Stimulated activated CD4-positive, alpha-beta T cell treated with anti-CD3 and anti-CD28 coated beads, Interleukin-4, amount 100 ng/mL, for 1 hour (primary cell): ENCODE results near the gene SYT8.
"Not testable (repeated sequence)": the region's sequence is repeated elsewhere in the genome, so short reads cannot be mapped to it uniquely, and the experiment has no call there.

Source experiments
- DNase-seq: peaks from one replicate; pipeline ENCODE4 v3.0.0-alpha.2; 2020

SYT8 gene

DNA sequence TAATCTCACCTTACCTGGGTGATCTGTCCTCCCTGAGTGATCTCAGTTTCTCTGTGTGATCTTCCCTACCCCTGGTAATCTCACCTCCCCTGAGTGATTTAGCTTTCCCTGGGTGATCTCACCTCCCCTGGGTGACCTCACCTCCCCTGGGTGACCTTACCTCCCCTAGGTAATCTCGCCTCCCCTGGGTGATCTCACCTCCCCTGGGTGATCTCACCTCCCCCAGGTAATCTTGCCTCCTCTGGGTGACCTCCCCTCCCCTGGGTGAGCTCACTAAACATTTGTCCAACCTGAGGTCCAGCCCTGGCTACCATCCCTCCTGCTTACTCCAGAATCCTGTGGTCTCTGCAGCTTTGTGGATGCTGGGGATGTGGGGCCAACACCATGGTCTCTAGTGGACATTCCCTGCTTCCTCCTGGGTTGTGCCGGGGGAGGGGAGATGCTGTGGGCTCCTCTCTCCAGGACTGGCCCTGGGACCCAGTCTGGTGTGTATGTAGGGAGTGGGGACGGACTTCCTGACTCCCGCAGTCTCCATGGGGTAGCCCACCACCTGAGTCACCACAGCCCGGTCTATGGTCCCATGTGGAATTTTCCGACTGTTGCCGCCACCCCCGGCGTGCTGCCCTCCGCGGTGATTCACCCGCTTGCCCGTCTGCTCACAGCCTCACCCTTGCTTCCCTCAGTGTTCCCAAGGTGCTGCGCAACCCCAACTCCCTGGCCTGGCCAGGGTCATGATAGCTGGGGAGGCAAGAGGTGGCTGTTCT, 28.0 kb downstream of the SYT8 start:
- DNase-seq, result no peak

DNA sequence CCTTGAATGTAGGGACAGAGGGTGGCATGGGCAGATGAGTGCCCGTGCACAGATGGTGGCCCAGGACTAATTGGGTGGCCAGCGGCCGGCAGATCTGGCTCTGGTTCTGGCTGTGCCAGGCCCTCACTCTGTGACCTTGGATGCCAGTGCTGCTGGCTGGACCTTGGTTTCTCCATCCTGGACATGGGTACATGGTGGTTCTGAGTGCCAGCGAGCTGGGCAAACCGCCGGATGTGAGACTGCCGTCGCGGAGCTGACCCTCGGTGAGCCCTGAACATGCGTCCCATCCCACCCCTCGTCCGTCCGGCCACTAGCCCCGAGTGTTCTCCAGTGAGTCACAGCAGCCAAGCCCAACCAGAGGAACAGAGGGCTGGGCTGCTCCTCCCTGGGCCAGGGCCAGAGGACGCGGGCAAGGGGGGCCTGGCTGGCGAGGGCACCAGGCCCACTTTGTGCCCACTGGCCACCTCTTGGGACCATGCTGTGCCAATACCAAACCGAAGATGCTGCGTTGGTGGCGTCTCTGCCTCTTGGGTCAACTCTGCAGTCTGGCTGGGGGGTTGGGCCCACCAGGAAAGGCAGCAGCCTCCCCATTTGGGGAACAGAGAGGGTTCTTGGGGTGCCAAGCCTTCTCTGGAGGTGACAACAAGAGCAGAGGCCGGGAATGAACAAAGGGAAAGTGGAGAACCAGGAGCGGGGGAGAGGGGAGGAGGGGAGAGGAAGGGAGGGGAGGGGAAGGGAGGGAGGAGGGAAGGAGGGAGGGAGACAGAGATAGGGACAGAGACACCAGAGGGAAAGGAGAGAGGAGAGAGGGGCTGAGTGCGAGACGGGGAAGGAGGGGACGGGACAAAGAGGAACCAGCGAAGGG, 28.8 kb downstream of the SYT8 start:
- no peak for DNase-seq

DNA sequence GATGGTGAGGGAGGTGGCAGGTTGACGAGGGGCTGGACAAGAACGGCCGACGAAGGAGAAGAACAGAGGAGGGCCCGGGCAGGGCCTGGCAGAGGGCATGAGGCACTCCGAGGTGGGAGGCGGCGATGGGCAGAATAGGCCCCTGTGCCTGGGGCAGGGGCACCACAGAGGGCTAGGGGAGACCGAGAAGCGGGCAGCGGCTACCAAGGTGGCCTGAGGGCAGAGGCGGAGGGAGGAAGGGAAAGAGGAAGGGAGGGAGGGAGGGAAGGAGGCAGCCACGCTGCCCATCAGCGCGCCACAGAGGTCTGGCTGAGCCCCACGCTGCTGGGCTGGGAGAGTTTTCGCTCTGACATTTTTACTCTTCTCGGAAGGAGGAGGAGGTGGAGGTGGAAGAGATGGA, 29.4 kb downstream of the SYT8 start:
- no peak for DNase-seq

DNA sequence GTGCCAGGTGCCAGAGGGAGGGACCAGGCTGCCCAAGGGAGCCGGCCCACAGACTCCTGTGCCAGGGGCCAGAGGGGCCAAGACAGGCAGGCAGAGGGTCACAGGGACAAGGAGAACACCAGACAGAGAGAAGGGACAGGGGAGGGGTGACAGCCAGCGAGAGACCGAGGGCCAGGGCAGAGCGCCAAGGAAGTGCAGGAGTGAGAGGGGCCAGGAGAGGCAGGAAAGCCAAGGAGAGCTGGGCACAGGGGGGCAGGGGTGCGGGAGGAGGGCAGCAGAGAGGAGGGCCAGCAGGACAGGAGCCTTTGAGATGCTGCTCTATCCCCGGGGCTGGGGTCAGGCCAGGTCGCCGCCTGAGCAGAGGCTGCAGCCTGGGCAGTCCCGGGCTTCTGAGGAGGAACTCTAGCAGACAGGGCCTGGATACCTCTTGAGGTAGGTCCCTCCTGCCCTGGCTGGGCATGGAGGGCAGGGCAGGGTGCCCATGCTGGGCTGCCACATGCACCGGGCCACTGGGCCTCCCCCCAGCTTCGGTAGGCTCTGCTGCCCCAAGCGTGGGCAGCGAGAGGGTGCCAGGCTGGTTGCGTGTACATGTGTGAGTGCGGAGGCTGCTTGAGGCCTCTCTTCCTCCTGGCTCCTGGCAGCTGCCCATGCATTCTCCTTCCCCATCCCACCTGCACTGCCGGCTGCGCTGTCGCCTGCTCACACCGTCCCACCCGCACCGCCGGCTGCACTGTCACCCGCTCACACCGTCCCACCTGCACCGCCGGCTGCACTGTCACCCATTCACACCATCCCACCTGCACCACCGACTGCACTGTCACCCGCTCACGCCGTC, 30.3 kb downstream of the SYT8 start:
- DNase-seq, result no peak

DNA sequence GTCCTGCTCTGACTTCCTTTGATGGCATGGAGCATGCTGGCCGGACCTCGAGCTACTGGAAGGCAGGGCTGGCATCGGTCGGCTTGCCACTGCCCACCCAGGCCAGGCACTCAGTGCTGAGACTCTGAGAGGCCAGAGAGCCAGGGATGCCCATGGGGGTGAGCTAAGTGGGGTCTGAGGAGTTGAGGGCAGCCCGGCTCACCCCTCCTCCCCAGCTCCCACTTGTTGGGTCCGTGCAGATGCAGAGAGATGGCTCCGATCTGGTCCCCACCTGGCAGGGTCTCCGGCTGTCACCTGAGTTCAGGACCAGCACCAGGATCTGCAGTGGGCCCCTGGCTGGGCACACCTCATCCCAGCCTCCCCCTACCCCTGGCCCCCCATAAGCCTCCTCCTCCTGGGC, 31.4 kb downstream of the SYT8 start:
- no peak for DNase-seq

DNA sequence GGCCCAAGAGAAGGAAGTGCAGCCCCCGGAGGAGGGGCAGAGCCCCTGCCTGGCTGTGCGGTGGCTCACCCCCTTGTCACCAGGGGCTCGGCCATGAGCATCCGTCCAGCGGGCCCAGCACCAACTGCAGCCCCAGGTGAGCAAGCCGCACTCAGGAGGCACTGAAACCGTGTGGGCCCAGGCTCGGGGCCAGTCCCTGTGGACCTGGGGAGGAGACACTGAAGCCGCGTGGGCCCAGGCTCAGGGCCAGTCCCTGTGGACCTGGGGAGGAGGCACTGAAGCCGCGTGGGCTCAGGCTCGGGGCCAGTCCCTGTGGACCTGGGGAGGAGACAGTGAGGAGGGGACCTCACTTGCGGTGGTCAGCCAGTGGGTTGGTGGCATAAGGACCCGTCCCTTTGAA, 32.0 kb downstream of the SYT8 start:
- DNase-seq, result no peak

DNA sequence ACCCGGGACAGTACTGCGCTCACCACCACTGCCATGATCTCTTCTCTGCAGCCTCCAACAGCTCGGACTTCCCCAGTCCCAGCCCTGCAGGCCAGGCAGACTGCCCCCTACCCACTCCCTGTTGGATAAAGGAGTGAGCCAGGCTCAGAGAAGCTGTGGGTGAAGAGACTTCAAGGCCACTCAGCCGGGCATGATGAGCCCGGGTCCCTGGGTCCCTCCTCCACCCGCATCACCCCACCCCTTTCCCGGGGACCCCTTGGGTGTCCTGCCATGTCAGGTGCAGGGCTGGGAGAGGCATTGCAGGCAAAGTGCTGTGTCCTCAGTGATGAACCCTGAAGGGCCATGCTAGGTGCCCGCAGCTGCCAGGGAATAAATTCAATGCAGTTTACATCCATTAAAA, 32.6 kb downstream of the SYT8 start:
- DNase-seq, result no peak

DNA sequence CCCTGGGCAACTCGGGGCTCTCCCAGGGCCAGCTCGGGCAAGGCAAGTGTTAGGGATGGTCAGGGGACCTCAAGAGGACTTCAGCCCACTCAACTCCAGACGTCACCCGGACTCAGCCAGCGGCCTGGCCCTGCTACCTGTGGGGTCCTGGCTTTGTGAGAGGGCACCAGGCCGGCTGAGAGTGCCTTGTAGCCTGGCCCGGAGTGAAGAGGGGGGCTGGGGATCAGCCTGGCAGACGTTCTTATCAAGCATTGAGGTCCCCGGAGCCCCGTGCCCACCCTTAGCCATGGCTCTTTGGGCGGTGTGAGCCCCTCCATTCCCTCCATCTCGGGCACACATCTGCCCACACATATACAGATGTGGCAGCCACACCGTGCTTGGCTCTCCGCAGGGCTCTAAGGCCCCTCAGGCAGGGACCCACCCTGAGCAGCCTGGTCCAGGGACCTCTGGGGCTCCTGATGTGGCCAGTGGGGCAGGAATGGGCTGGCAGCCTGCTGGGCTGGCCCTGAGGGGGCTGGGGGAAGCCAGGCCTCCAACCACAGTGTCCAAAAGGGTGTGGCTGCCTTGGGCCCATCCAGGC, 33.4 kb downstream of the SYT8 start:
- no peak for DNase-seq

DNA sequence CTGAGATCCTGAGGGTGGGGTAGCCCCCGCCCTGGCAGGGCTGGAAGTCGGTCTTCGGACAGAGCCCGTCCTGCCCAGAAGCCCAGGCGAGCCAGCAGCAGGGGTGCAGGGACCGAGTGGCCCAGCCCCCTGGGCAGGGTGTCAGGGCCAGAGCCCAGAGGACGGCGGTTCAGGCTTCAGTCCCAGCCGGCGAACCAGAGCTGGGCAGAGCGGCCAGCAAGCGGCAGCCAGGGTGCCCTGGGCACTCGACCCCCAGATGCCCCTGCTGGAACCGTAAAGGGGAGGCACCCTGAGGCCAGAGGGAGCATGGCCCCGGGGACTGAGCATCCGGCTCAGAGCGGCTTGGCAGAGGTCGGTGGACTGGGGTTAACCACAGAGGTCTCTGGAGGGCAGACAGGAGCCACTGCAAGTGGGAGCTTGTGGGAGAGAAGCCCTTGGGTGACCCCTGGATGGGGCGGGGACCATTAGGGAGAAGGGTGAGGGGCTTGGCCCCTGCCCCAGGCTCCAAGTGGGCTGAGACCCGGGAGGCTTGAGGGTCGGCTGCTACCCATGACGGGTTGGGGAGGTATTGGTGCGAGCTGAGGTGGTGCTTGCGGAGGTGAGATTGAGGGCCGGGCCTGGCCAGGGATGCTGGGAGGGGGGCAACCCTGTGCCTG, 34.0 kb downstream of the SYT8 start:
- DNase-seq, result no peak

DNA sequence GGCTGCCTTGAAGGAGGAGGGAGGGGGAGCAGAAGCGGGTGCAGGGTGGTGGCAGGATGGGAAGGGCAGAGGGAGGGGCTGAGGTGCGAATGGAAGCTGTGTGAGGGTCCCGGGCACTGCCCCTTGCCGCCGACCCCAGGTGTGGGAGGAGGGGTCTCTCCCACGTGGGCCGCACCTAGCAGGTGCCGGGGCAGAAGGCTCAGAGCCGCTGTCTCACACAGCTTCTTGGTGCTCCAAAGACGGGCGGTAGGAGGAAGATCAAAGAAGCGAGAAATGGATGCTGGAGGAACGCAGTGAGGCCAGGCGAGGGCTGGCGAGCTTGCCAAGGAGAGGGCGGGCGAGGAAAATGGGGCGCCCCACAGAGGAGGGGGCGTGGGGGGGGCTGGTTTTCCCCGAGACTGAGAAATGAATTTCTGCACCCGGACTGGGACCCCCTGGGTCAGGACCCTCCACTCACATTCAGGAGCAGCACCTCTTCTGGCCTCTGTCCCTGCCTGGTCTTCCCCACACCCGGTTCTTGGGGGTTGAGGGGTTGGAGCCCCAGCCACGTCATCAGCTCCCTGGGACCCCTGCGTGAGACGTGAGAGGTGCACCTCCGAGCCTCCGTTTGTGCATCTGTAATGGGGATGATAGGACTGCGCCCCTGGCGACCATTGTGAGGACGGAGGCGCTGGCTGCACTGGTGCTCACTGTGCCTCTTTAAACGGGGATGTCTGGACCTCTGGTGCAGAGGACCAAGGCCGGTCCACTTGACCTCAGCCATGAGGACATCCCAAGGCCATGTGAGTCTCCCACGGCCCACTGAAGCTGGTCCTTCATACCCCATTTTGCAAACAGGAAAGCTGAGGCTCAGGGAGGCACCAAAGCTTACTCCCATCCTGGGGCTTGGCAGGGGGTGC, 34.9 kb downstream of the SYT8 start:
- DNase-seq, result no peak

DNA sequence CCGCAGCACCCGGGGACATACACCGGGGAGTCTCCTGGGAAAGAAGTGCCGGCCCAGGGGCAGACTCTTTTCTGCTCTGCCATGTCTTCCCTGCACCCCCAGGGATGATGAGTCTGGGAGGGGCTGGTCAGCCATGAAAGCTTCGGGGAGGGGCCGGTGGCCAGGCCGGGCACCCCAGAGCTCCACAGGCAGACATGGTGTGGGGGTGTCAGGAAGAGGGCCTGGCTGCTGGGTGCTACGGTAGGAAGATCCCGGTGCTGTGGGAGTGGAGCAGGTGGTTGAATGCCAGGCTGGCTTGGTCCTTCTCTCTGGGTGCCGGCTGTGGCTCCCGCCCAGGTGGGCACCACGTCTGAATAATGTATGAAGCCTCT, 35.5 kb downstream of the SYT8 start:
- no peak for DNase-seq

DNA sequence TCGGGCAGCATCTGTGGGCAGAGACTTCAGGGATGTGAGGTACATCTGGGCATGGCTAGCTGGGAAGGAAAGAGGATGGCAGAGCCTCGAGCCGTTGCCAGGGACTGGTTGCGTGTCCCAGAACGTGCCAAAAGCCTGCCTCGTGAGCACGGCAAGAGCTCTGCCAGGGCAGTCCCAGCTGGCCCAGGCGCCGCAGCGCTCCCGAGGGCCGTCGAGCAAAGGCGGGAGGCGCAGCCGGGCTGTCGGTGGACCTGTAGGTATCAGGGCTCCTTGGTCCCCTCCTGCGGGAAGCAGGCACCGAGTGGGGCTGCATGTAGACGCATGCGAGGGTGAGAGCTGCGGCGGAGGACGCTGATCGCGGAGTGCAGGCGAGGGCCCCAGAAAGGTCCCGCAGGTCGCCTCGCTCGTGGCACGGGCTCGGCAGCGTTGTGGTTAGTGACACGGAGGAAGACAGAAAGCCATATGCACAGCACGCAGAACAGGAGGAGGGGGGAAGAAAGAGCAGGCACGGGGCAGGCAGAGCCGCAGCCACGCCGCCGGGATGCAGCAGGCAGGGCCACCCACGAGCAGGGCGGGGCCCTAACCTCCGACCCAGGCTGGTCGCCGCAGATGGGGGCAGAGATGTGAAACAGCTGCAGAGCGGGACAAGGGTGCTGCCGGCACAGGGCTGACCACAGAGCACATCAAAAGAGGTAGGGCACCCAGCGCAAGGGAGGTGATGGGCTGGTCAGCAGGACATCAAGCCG, 36.1 kb downstream of the SYT8 start:
- peak; percentile 42 for DNase-seq

DNA sequence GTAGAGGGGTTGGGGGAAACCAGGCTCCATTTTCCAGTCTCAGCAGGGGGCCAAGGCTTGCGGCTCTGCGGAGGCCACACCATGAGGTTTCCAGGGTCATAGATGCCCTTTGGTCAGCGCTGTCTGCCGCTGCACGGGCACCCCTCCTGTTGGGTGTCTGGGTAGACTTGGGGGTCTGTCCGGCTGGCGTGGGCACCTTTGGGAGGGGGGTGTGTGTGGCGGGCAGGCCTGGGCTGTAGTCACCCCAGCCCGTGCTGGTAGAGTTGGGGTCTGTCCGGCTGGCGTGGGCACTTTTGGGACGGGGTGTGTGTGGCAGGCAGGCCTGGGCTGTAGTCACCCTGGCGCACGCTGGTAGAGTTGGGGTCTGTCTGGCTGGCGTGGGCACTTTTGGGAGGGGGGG, 36.7 kb downstream of the SYT8 start:
- no peak for DNase-seq

DNA sequence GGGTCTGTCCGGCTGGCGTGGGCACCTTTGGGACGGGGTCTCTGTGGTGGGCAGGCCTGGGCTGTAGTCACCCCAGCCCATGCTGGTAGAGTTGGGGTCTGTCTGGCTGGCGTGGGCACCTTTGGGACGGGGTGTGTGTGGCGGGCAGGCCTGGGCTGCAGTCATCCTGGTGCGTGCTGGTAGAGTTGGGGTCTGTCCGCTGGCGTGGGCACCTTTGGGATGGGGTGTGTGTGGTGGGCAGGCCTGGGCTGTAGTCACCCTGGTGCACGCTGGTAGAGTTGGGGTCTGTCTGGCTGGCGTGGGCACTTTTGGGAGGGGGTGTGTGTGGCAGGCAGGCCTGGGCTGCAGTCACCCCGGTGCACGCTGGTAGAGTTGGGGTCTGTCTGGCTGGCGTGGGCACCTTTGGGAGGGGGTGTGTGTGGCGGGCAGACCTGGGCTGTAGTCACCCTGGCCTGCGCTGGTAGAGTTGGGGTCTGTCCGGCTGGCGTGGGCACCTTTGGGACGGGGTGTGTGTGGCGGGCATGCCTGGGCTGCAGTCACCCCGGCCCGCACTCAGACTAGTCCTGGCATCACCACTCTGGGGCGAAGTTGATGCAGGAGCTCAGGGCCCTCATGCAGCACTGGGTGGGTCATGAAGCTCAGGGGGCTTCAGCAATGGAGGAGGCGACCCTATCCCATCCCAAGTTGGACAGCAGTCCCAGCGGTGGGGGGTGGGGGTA, 37.6 kb downstream of the SYT8 start:
- no peak for DNase-seq

DNA sequence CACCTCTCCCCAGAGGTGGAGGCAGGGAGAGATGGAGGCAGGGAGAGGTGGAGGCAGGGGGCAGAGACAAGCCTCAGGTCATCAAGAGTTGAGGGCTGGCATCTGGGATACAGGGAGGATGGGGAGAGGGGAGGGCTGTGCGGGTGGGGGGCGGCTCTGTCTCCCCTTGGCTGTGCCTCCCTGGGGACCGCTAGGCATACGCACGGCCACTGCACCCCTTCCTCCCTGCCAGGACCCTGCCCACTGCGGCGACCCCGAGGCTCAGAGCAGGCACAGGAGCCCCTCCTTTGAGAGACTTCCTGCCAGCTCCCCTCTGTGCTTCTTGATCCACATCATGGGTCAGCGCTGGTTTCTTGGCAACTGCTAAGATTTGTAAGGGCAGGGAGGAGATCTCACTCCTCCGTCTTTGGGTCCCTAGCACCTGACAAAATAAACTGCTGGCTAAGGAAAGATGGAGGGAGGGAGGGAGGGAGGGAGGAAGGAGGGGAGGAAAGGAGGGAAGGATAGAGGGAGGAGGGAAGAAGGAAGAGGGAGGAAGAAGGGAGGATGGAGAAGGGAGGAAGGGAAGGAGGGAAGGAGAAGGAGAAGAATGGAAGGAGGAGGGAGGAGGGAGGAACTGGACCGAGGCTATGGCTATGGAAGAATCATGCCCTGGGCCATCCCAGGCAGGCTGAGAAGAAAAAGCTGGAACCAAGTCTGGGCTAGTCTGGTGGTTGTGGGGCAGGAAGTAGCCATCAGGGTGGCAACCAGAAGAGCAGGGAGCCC, 38.4 kb downstream of the SYT8 start:
- DNase-seq, result no peak

DNA sequence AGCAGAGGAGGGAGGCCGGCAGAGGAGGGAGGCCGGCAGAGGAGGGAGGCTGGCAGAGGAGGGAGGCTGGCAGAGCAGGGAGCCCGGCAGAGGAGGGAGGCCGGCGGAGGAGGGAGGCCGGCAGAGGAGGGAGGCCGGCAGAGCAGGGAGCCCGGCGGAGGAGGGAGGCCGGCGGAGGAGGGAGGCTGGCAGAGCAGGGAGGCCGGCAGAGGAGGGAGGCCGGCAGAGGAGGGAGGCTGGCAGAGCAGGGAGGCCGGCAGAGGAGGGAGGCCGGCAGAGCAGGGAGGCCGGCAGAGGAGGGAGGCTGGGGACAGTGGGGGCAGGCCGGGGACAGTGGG, 39.0 kb downstream of the SYT8 start:
- not testable (repeated sequence) for DNase-seq

DNA sequence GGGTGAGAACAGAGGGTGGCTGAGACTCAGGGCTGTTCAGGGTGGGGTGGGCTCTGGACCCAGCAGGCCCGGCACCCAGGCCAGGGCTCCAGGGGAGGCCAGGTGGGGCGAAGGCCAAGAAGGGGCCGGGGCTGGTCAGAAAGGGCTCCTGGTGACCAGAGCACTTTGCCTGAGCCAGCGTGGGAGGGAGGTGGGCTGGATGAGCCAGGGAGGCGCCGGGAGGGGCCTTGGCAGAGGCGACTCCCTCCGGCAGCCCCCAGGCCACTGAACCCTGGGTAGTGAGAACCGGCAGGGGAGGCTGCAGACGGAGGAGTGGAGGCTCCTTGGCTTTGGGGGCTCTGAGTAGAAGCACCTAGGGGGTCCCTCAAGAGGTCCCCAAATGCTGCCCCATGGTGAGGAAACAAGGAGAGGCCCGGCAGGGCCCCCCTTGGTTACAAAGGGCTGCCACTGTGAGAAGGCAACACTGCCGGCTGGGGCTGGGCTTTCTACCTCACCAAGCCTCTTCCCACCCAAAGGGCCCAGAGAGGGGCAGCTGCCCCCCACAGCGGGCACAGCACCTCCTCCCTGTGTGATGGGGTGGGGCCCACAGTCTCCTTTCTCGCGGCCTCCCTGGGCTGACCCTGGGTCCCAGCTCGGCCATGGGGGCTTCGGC, 39.8 kb downstream of the SYT8 start:
- DNase-seq, result not testable (repeated sequence)

DNA sequence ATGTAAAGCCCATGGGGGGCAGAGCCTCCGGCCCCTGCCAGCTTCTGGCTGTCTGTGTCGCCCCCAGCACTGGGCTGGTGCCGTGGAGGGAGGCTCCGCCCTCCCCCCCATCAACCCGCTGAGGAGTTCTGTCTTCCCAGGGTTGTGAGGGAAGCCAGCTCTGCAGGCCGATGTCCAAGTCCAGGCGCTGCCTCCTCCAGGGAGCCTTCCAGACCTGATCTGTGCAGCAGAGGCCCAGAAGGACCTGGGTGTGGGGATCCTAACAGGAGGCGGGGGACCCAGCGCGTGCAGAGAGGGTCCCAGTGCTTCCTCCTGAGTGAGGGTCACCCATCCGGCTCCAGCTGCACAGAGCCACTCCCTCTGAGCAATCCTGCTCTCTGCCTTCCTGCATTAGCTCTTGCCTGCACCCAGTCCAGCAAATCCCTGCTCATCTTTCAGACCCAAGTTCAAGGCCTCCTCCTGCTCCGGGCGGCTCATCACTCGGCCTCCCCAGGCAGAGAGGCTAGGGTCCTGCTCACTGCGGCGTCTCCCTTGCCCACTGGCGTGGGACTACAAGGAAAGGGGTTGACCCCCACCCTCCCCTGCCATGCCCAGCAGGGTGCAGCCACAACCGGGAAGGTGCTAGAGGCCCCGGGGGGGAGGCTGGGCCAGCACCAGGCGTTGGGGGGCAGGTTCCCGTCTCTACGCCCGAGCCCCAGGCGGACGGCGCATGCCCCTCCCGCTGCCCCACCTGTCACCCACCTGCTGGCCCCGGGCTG, 40.5 kb downstream of the SYT8 start:
- DNase-seq, result no peak
